ENCODE results near the gene ACIN1.
"Not testable (repeated sequence)": the region's sequence is repeated elsewhere in the genome, so short reads cannot be mapped to it uniquely, and the experiment has no call there.

The ACIN1 gene

DNA sequence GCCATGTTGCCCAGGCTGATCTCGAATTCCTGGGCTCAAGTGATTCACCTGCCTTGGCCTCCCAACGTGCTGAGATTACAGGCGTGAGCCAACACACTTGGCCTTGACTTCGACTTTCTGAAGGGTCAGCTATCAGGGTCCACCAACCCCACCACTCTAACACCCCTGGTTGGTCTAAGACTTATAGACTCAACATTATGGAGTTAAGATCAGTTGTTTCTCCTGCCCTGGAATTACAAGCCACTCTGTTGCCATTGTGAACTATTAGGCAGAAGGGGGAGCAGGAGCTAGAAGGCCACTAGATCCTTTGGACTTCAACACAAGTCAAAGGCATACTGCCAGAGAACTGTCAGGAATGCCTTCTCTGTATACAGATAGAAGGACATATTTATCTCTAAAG is 54.8 kb downstream of the ACIN1 start:
- no peak for DNase-seq

DNA sequence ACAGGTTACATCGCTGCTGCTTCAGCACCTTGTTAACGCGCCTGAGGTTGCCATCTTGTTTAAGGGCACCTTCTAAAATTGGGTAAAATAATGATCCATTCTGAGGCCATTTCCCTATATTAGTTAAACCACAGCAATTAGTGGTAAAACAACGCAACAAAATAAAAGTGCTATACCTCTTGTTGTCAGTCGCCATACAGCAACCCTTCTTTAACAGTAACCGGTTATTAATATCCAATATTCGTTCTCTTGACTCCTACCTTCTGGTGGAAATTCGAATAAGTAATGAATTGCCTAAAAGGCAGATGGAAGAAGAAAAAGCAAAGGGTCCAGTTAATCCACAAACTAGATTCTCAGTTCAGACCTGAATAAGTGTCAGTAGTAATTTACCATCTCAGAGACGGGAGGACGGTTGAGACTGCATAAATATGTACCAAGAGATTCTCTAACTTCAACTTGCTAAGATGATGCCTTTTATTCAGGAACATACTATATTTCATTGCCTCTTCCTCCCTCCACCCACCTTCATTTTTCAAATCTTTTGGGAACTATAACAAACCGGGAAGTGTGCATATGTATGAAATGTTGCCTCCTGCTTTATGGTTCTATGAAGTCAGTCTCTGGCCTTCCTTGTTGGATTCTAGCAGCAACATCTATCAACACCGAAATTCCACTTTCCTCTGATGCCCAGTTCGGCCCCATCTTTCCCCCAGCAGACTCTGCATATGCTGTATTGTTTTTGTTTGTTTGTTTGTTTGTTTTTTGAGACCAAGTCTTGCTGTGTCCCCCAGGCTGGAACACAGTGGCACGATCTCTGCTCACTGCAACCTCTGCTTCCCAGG is 59.4 kb downstream of the ACIN1 start:
- no peak for DNase-seq

DNA sequence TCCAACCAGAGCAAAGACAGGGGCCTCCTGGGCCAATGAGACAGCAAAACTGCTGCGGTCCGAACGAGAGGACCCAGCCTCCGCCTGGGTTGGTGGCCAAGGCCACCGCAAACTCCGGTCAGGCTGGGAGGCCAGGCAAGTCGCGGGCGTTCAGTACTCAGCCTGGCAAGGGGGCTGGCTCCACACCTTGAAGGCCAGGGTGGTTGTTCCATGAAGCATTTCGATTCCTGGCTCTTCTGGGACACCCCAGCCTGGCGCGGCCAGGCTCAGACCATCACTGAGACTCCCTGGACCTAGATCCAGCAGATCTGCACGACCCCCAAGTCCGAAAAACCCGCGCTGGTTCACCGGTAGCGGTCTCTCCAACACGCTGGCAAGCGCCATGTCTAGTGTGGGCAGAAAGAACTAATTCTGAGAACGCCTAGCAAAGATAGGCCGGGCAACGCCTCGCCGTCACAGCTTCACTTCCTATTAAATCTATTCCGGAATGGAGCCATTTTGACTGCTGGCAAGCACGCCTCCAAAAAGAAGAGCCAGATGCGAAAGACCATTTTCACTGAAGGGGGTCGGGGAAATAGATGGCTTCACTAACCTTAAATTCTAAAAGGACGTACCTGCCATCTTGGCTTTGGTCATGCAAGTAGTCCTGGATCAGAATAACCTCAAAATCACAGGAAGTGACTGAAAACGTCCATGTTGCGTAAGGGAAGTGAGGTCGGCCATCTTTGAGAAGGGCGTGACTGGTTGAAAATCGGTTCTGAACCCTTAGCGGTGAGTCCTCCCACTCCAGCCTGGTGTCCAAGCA is 60.2 kb downstream of the ACIN1 start, which contains the start of gene PSMB5:
TSS of gene PSMB5 (minus strand) at position 403 of the 805 bp plus-strand sequence. CDS start at position 384, 19 bp downstream.
- no peak for DNase-seq

DNA sequence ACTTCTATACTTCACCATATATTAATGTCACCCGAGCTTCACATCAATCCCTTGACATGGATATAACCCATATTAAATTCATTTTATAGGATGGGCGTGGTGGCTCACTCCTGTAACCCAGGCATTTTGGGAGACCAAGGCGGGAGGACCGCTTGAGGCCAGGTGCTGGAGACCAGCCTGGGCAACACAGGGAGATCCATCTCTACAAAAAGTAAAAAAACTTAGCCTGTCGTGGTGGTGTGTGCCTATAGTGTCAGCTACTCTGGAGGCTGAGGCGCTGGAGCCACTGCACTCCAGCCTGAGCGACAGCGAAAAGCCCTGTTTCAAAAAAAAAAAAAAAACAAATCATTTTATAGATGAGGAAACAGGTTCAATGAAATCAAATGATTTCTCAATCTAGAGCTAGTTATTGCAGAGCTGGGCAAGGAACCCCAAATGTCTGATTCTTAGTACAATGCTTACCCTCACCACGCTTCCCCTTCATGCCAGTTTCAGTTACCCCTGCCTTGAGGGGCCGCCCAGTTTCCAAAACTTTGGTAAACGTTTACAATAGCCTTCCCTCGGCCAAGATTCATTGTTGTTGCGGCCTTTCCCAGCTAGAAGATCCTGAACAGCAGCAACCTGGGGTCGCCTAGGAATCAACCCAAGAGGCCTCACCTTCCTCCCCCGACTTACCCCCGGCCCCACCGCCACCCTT is 61.0 kb downstream of the ACIN1 start:
- no peak for DNase-seq

DNA sequence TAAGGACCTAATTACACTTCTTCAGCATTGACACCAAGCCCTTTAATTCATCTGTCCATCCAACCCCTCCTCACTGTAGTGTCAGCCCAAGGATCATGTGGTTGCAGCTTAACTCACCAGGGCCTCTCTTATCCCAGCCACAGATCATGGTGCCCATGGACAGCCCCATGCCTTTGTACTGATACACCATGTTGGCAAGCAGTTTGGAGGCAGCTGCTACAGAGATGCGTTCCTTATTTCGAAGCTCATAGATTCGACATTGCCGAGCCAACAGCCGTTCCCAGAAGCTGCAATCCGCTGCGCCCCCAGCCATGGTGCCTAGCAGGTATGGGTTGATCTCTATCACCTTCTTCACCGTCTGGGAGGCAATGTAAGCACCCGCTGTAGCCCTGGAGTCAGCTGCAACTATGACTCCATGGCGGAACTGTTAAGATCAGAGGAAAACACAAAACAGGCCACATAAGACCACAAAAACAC is 61.6 kb downstream of the ACIN1 start:
- no peak for DNase-seq

DNA sequence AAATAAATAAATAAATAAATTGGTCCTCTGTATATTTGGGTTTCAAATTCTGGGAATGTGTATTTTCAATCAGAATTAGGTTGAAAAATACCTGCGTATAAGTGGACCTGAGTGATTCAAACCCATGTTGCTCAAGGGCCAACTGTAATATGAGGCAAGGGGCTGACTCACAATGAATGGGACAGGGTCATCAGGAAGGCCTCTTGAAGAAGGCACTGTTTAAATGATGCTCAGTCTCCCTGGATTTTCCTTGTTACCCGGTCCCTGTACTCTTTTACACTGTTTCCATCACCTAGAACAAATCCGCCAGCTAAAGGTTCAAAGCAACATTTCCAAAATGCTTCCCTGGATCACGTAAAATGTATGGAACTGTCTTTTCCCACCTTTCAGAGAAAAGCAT is 64.0 kb downstream of the ACIN1 start:
- DNase-seq = no peak

DNA sequence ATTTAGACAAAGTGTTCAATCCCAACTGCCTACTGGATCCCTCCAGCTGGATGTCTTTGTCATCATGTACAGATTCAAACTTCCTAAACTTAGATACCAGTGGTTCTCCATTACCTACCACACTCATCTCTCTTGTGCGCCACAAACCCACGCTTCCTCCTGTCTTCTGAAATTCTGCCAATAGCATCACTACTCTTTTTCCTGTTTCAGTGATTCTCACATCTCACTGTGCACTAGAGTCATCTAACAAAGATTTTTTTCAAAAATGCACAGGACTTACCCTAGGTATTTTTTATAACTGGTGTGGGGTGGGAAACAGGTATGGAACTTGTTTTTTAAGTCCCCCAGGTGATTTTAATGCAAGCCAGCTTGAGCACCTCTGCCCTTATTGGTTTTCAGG is 66.1 kb downstream of the ACIN1 start:
- no peak for DNase-seq

DNA sequence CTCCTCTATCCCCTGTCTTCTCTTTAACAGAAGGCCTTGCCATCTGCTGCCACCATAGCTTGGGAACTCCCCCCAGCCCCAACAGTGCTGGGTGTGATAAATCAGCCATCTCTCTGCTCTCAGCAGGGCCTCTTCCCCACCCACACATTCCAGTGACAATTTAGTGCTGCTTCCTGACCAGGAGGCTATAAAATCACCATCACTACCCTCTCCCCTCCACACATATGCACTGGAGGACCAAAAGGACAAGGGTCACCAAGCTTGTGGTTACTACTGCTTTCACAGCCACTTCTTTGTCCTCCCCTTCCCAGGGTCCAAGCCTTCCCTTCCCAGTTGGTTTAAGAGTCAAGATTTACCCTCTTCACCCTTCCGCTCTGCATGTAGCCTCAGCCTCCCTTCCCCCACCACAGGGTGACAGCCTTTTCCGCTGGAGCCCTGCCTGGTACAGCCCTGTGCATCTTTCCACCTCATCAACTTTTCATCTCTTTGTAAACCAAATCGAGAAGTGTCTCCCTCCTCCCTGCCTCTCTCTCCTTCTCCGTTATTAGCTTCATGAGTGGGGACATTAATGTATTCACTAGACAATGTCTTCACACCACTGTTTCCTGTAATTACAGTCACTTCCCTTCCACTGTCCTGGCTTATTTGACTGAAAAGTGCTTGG is 69.7 kb downstream of the ACIN1 start:
- DNase-seq = peak; percentile 65

DNA sequence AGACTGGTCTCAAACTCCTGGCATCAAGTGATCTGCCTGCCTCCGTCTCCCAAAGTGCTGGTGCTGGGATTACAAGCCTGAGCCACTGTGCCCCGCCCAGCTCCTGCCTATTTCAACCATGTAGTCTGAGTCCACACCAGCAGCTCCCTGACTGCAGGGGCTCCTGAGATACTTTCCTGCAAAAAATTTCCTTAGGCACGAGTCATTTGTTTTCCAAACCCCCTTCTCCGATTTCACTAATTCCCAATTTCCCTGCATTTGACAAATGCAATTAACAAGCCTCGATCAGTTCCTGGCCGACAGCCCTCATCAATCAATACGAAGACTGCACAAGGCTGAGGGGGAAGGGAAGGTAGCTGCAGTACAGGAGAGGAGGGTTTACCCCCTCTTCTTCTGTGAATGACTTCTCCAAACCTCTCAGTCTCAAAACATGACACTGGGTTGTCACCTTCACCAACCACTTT is 70.3 kb downstream of the ACIN1 start:
- DNase-seq = no peak

DNA sequence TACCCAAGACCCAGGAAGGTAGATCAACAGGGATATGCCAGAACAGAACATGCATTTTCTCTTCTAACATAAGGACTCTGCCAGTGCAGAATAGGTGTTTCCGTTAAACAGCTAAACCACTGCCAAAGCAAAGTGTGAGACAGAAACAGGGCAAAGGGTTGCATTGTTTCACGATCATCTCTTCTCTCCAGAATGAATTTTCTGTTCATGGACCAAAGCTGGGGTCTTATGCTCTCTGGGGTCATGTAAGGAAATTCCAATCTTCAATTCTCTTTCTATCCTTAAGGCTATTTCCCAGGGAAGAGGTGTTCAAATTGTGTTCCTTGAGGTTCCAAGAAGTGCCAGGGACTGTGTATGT is 71.2 kb downstream of the ACIN1 start:
- no peak for DNase-seq

DNA sequence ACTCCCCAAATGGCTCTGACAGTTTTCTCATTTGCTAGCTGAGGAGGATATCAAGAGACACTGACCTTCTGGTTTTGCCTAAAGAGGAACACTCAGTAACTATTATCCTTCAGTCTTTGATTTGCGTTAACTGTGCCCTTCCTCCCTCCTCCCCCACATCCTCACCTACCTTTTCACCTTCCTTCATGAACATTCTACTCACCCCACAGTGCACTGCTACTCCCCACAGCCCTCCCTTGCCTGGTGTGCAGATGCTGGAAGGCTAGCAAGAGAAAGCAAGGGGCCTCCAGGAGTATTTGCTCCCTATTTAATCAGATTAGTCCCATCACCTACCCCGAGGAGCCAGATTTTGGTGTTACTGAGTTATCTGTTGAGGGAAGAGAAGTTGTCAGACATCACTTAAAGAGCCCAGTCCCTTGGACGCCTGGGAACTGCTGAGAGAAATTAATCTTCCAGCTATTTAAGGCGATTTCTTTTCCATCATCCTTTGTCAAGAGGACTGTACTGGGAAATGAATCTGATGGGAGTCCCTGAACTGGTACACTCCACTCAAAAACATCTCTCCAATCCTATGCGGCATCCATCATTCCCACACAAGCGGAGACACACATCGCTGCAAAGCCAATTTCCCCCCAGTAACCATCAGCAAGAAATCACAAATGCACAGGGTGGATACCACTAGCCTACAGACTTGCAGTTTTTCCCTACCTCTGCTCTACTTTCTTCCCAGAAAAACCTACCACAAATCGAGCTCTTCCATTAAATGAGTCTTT is 71.7 kb downstream of the ACIN1 start:
- DNase-seq = no peak

DNA sequence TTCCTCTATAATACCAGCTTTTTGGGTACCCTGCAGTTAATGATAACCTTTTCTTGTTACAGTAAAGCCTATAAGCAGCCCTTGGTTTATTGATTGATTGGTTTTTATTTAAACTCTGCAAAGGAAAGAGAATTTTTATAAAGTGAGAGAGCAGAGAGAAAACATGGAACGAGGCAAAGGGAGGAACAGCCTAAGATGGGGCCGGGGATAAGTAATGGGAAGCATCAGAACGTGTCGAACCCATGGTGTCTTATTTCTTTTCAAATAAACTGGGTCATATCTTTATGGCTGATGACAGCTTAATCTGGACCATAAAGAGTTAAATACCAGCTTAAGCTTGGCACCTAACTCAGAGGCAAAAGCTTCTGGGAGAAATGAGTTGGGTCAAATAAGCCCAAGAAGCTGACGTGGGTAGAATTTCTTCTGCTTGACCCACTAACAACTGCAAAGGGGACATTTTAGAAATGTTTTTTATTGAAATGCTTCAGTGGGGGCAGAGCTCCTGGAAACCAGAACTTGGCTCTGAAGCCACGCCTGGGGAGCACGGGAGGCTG is 73.0 kb downstream of the ACIN1 start:
- no peak for DNase-seq

DNA sequence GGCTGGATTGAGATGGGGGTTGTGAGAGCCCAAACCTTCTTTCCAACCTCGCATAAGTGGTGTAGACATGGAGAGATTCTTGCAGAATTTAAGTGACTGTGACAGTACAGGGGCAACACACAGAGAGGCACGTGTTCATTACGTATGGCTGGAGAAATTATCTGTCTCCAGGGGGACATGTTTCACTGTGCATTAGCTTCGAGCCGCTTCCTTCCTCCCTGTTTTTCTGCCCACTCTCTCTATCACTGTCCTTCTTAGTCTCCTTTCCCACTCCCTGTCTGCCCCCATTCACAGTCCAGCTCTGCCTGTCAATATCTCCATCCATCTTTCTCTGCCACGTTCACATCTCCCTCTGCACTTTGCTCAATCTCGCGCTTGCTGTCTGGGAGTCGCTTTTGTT is 73.5 kb downstream of the ACIN1 start:
- no peak for DNase-seq

DNA sequence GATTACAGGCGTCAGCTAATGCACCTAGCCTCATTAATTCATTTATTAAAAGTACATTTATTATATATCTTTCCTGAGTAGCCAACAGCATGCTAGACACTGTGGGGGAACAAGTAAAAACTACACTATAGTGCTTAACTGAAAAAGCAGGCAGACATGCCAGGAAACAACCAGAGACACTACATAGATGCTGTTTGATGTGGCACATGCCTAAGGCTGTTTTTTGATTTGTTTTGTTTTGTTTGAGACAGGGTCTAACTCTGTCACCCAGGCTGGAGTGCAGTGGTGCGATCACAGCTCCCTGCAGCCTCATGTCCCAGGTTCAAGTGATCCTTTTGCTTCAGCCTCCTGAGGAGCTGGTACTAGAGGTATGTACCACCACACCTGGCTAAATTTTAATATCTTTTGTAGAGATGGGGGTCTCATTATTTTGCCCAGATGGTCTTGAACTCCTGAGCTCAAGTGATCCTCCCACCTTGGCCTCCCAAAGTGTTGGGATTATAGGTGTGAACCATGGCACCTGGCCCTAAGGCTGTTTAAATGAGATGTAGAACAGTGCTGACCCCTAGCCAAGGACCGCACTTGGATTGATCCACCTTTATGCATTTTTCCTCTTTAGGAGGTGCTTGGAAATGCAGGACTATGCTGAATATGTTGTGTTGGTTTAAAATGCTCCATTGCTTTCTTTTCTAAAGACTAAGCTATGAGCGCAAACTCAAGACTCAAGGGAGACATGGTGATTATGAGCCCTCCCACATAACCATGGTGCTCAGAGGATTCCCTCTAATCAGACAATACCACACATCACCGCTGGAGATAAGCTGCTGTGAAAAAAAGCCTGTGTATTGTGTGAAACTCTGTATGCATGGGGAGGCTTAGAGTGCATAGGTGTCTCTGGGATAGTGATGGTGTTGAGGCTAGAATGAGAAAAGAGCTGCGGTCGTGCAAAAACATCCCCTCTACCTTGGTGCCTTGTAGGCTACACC is 74.5 kb downstream of the ACIN1 start:
- no peak for DNase-seq

DNA sequence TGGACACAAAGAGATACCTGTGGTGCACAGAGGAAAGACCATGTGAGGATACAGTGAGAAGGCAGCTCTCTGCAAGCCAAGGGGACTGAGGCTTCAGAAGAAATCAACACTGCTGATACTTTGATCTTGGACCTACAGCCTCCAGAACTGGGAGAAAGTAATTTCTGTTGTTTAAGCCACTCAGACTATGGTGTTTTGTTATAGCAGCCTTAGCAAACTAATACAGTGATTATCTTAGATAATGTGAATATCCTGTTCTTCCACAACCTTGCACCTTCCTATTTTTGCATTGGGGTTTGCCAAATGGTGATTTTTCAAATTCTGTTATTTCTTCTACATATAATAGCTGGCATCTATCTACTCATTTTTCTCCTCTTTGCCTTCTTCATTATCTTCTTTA is 76.8 kb downstream of the ACIN1 start:
- no peak for DNase-seq

DNA sequence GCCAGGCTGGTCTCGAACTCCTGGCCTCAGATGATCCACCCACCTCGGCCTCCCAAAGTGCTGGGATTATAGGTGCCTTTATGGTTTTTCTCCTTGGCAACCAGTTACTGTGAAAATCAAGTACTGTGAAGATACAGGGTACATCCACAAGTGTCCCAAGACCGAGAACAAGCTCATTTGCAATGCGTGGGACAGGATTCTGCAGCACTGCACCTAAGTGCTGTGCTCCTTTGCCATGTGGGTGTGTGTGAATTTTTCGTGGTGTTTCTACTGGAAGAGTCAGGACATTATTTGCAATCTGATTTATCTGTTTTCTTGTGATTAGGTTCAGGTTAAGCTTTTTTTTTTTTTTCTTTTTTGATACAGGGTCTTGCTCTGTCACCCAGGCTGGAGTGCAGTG is 77.8 kb downstream of the ACIN1 start:
- DNase-seq = no peak

DNA sequence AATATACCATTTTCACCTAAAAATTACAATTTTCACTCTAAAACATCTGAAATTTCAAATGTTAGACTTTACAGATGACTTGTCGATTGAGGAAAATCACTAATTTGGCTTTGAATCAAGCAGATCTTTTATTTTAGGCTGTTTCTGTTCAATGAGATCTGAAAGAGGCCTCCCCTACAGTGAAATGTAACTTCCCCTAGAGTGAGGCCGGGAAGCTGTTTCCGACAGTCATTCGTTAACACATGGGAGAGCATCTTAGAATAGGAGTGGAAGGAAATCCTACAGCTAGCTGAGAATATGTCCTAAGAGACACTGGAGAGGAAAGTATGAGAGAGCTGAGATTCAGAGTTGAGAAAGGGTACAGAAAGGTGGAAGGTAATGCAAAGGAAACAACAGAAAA is 79.3 kb downstream of the ACIN1 start:
- no peak for DNase-seq

DNA sequence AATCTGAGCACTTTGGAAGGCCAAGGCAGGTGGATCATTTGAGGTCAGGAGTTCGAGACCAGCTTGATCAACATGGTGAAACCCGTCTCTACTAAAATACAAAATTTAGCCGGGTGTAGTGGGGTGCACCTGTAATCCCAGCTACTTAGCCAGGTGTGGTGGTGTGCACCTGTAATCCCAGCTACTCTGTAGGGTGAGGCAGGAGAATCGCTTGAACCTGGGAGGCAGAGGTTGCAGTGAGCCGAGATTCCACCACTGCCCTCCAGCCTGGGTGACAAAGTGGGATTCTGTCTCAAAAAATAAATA is 81.2 kb downstream of the ACIN1 start:
- DNase-seq = not testable (repeated sequence)

DNA sequence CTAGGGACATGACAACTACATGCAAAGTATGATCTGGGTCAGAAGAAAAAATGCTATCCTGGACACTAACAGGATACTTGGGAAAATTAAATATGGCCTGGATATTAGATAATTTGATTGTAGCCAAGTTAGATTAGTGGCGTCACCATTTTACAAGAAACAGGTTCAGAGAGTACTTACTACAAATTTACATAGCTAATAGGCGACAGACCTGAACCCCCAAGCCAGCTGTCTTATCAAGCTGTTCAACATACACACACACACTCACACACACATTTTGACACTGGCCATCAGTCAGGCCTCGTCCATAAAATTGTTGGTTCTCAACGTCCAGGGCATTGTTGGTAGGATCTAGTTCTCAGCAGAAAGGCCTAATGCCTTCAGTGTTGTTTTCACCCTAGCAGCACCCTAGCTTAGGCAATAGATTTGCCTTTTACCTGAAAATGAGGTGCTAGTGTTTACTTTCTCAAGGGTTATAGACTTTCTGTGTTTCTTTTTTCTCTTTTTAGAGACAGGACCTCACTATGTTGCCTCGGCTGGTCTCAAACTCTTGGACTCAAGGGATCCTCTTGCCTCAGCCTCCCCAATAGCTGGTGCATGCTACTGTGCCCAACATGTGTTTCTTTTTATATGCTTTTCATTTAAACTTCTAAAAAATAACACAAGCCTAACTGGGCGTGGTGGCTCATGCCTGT is 81.7 kb downstream of the ACIN1 start:
- peak; percentile 76 for DNase-seq
